HEK293T (cell line): Measurements from ENCODE around the gene TRIM56.

Experiments
- CTCF ChIA-PET: fragments of 350-600 bp; formaldehyde crosslinking; extraction: SDS; loops from one replicate; lab custom pipeline; 2021; ENCODE audit warnings: antibody characterized with exemption, inconsistent platforms; lab: Yijun Ruan, JAX
- POLR2A ChIA-PET: fragments of 350-600 bp; formaldehyde crosslinking; extraction: SDS; loops from one replicate; lab custom pipeline; 2020; ENCODE audit warnings: antibody characterized with exemption, inconsistent platforms; lab: Yijun Ruan, JAX
- DNase-seq: peaks from one replicate; pipeline ENCODE4 v3.0.0; 2012; ENCODE audit warnings: mixed read lengths; ENCODE audit errors: extremely low spot score
- ARNT ChIP-seq: fragments of 450-650 bp; IDR thresholded peaks from 2 replicates; pipeline ENCODE4 v1.6.1; 2017; ENCODE audit warnings: mild to moderate bottlenecking
- BHLHE40 ChIP-seq: fragments of 450-650 bp; IDR thresholded peaks from 2 replicates; pipeline ENCODE4 v1.6.1; 2016; ENCODE audit warnings: mild to moderate bottlenecking, moderate library complexity, borderline replicate concordance
- CTBP1 ChIP-seq: fragments of 450-650 bp; IDR thresholded peaks from 2 replicates; pipeline ENCODE4 v1.6.1; 2016; ENCODE audit warnings: borderline replicate concordance
- ELF4 ChIP-seq: fragments of 450-650 bp; IDR thresholded peaks from 2 replicates; pipeline ENCODE4 v1.6.1; 2017; ENCODE audit warnings: antibody characterized with exemption
- FOXA1 ChIP-seq: fragments of 450-650 bp; IDR thresholded peaks from 2 replicates; pipeline ENCODE4 v1.6.1; 2016; ENCODE audit warnings: mild to moderate bottlenecking
- FOXK2 ChIP-seq: fragments of 450-650 bp; IDR thresholded peaks from 2 replicates; pipeline ENCODE4 v1.6.1; 2016; ENCODE audit warnings: mild to moderate bottlenecking
- FOXM1 ChIP-seq: fragments of 450-650 bp; IDR thresholded peaks from 2 replicates; pipeline ENCODE4 v1.6.1; 2017; ENCODE audit warnings: mild to moderate bottlenecking, borderline replicate concordance
- HDGF ChIP-seq: fragments of 450-650 bp; IDR thresholded peaks from 2 replicates; pipeline ENCODE4 v1.6.1; 2017; ENCODE audit warnings: antibody characterized with exemption, borderline replicate concordance
- L3MBTL2 ChIP-seq: fragments of 450-650 bp; conservative IDR thresholded peaks from 2 replicates; pipeline ENCODE4 v1.6.1; 2016; ENCODE audit warnings: mild to moderate bottlenecking
- LEF1 ChIP-seq: fragments of 450-650 bp; IDR thresholded peaks from 2 replicates; pipeline ENCODE4 v1.6.1; 2017; ENCODE audit warnings: mild to moderate bottlenecking, borderline replicate concordance
- NFRKB ChIP-seq: fragments of 450-650 bp; IDR thresholded peaks from 2 replicates; pipeline ENCODE4 v1.6.1; 2016; ENCODE audit warnings: mild to moderate bottlenecking, moderate library complexity
- PKNOX1 ChIP-seq: fragments of 450-650 bp; IDR thresholded peaks from 2 replicates; pipeline ENCODE4 v1.6.1; 2016
- SP1 ChIP-seq: fragments of 450-650 bp; IDR thresholded peaks from 2 replicates; pipeline ENCODE4 v1.6.1; 2017
- SUZ12 ChIP-seq: fragments of 450-650 bp; IDR thresholded peaks from 2 replicates; pipeline ENCODE4 v1.6.1; 2016; ENCODE audit warnings: mild to moderate bottlenecking
- TARDBP ChIP-seq: fragments of 450-650 bp; IDR thresholded peaks from 2 replicates; pipeline ENCODE4 v1.6.1; 2016
- ZNF384 ChIP-seq: fragments of 450-650 bp; IDR thresholded peaks from 2 replicates; pipeline ENCODE4 v1.6.1; 2016

TRIM56 gene

GRCh38 chr7:101077303-101078086 is 7.8 kb upstream of the TRIM56 start:
- TF ChIP-seq SUZ12 (no peak), ELF4 (no peak), PKNOX1 (no peak), L3MBTL2 (no peak), CTBP1 (peak; percentile 32; the same call in 1 of the 2 replicates), TARDBP (no peak)
- ChIA-PET CTCF (interaction anchor here (0.6 to 1.5 kb wide), 8 partner anchors 9 to 225 kb away, joined by 3 to 9 read pairs (median 3); partner anchors contain the start of gene SLC12A9), POLR2A (interaction anchor here (1.0 kb wide), 1 partner anchor 188 kb away, joined by 9 read pairs; the partner anchor contains the start of gene UFSP1)
- DNase-seq: peak; percentile 84

GRCh38 chr7:101081432-101081831 is 3.8 kb upstream of the TRIM56 start:
- TF ChIP-seq ELF4: no peak
- no peak for TF ChIP-seq BHLHE40
- no peak for TF ChIP-seq SP1
- TF ChIP-seq SUZ12: no peak
- no peak for TF ChIP-seq CTBP1
- TF ChIP-seq FOXM1: no peak
- TF ChIP-seq FOXK2: no peak
- TF ChIP-seq HDGF: no peak
- no peak for TF ChIP-seq FOXA1
- no peak for TF ChIP-seq L3MBTL2
- no peak for TF ChIP-seq NFRKB
- TF ChIP-seq ZNF384: no peak
- TF ChIP-seq LEF1: no peak
- TF ChIP-seq PKNOX1: no peak
- no peak for TF ChIP-seq TARDBP
- TF ChIP-seq ARNT: no peak
- POLR2A ChIA-PET: no interaction called here
- CTCF ChIA-PET: no interaction called here
- DNase-seq: no peak

GRCh38 chr7:101084865-101085161 is 468 bp upstream of the TRIM56 start:
- no peak for DNase-seq
- TF ChIP-seq FOXA1 (no peak), L3MBTL2 (no peak), SP1 (no peak)
- CTCF ChIA-PET: interaction anchor here (0.6 to 1.7 kb wide), 4 partner anchors 10 to 108 kb away, joined by 3 to 7 read pairs (median 4); no protein-coding TSS in a partner anchor
- POLR2A ChIA-PET: interaction anchor here (1.0 to 1.9 kb wide), 4 partner anchors 10 to 195 kb away, joined by 3 to 12 read pairs (median 4); partner anchors contain the start of gene UFSP1

GRCh38 chr7:101087334-101088068 is 2.2 kb downstream of the TRIM56 start:
- ChIA-PET POLR2A (no interaction called here), CTCF (interaction anchor here (1.1 kb wide), 1 partner anchor 57 kb away, joined by 5 read pairs; no protein-coding TSS in a partner anchor)

GRCh38 chr7:101088069-101088425 is 2.8 kb downstream of the TRIM56 start:
- ChIA-PET CTCF (interaction anchor here (1.1 kb wide), 1 partner anchor 56 kb away, joined by 5 read pairs; no protein-coding TSS in a partner anchor), POLR2A (no interaction called here)
- no peak for TF ChIP-seq LEF1
- no peak for TF ChIP-seq L3MBTL2
- TF ChIP-seq FOXK2: no peak
- TF ChIP-seq ELF4: no peak

More at GRCh38 chr7:101087334-101088068, 2.2 kb downstream of the TRIM56 start:
- no peak for TF ChIP-seq FOXA1
- TF ChIP-seq ELF4: no peak
- no peak for TF ChIP-seq NFRKB
- no peak for TF ChIP-seq FOXK2
- no peak for TF ChIP-seq ZNF384
- TF ChIP-seq L3MBTL2: no peak
- TF ChIP-seq TARDBP: no peak
- no peak for TF ChIP-seq ARNT
- TF ChIP-seq CTBP1: no peak
- no peak for DNase-seq

GRCh38 chr7:101088858-101089529 is 3.7 kb downstream of the TRIM56 start:
- POLR2A ChIA-PET: no interaction called here
- no peak for DNase-seq
- TF ChIP-seq PKNOX1 (no peak), ELF4 (no peak), CTBP1 (no peak), ZNF384 (no peak), TARDBP (no peak), L3MBTL2 (no peak), FOXK2 (no peak), NFRKB (no peak), ARNT (no peak), SP1 (no peak), LEF1 (no peak), SUZ12 (no peak), HDGF (no peak), BHLHE40 (no peak), FOXA1 (no peak), FOXM1 (no peak)
- CTCF ChIA-PET: interaction anchor here (1.1 kb wide), 1 partner anchor 55 kb away, joined by 5 read pairs; no protein-coding TSS in a partner anchor

More at GRCh38 chr7:101088069-101088425, 2.8 kb downstream of the TRIM56 start:
- no peak for DNase-seq
